Activated CD4-positive, CD25-positive, alpha-beta regulatory T cell treated with anti-CD3 and anti-CD28 coated beads, Interleukin-2, amount 50 U/mL, for 16 hours (primary cell): Measurements from ENCODE around the gene PLXNB1.

Experiments used
- DNase-seq: peaks from one replicate; pipeline ENCODE4 v3.0.0-alpha.2; 2020; ENCODE audit warnings: low read depth, low spot score

PLXNB1 gene

GRCh38 chr3:48433472-48434118 lies 3.7 kb upstream of the PLXNB1 start:
- no peak for DNase-seq

- no peak for DNase-seq
These were observed 2.8 kb upstream of the PLXNB1 start for GRCh38 chr3:48432411-48433371.

GRCh38 chr3:48431224-48432029 lies 1.5 kb upstream of the PLXNB1 start:
- DNase-seq = no peak

GRCh38 chr3:48430708-48431101 lies 819 bp upstream of the PLXNB1 start:
- no peak for DNase-seq

GRCh38 chr3:48429317-48429959 lies 448 bp downstream of the PLXNB1 start:
- DNase-seq = no peak

GRCh38 chr3:48428572-48429316 lies 1.1 kb downstream of the PLXNB1 start:
- DNase-seq = no peak

GRCh38 chr3:48428088-48428571 lies 1.8 kb downstream of the PLXNB1 start:
- DNase-seq = no peak

GRCh38 chr3:48427630-48427962 lies 2.3 kb downstream of the PLXNB1 start:
- no peak for DNase-seq

GRCh38 chr3:48426944-48427629 lies 2.8 kb downstream of the PLXNB1 start:
- DNase-seq = no peak

- DNase-seq = no peak
These were observed 3.4 kb downstream of the PLXNB1 start for GRCh38 chr3:48426401-48426909.

- DNase-seq = no peak
These were observed 4.5 kb downstream of the PLXNB1 start for GRCh38 chr3:48425281-48425812.

GRCh38 chr3:48423883-48424695 lies 5.8 kb downstream of the PLXNB1 start:
- no peak for DNase-seq

- no peak for DNase-seq
These were observed 6.5 kb downstream of the PLXNB1 start for GRCh38 chr3:48423241-48423882.

- DNase-seq = no peak
These were observed 7.2 kb downstream of the PLXNB1 start for GRCh38 chr3:48422681-48423080.

- DNase-seq = no peak
These were observed 7.6 kb downstream of the PLXNB1 start for GRCh38 chr3:48422272-48422671.

- no peak for DNase-seq
These were observed 9.3 kb downstream of the PLXNB1 start for GRCh38 chr3:48420561-48420960.

GRCh38 chr3:48419597-48419996 lies 10.3 kb downstream of the PLXNB1 start:
- DNase-seq = no peak

GRCh38 chr3:48419149-48419548 lies 10.7 kb downstream of the PLXNB1 start:
- no peak for DNase-seq
